Prostate gland (tissue), 2 donors: ENCODE data around the gene PDGFD.

Experiments used
- CTCF ChIP-seq, 4 experiments: fragments of 200-600 bp in 2 of 4; fragments of 450-650 bp in 2 of 4; sonication (generic) in 2 of 4; IDR thresholded peaks; 1 replicate in 3 of 4; 2 replicates in 1 of 4; pipeline ENCODE4 v1.5.1; 2016 to 2019; ENCODE audit warnings: antibody characterized with exemption in 4 of 4, mild to moderate bottlenecking in 2 of 4, moderate library complexity in 2 of 4
- POLR2A ChIP-seq: fragments of 450-650 bp; IDR thresholded peaks from one replicate; pipeline ENCODE4 v1.6.1; 2016; ENCODE audit warnings: antibody characterized with exemption, mild to moderate bottlenecking
- POLR2AphosphoS5 ChIP-seq: sonication (generic); formaldehyde crosslinking; IDR thresholded peaks from one replicate; pipeline ENCODE4 v1.6.1; 2017; ENCODE audit warnings: antibody characterized with exemption

GRCh38 chr11:103924166-103925013 is 239.6 kb downstream of the PDGFD start:
- no peak for TF ChIP-seq POLR2A
- no peak for TF ChIP-seq CTCF (IDR thresholded peaks at IDR 0.05)
- no peak for TF ChIP-seq POLR2AphosphoS5
